GM12891 (cell line): Measurements from ENCODE around the gene TBC1D10B.

Source experiments
- POLR2A ChIP-seq: IDR thresholded peaks from 2 replicates; pipeline ENCODE4 v1.6.1; 2011; ENCODE audit warnings: low read depth, low read length, control low read depth
- POLR2AphosphoS5 ChIP-seq: IDR thresholded peaks from 2 replicates; pipeline ENCODE4 v1.6.1; 2011; ENCODE audit warnings: low read depth, low read length, control low read depth
- POU2F2 ChIP-seq: IDR thresholded peaks from 2 replicates; pipeline ENCODE4 v1.6.1; 2011; ENCODE audit warnings: low read depth, mild to moderate bottlenecking, control low read depth, low read length, moderate library complexity
- SPI1 ChIP-seq: IDR thresholded peaks from 2 replicates; pipeline ENCODE4 v1.6.1; 2011; ENCODE audit warnings: low read depth, low read length, control low read depth
- TAF1 ChIP-seq: IDR thresholded peaks from 2 replicates; pipeline ENCODE4 v1.6.1; 2011; ENCODE audit warnings: low read depth, low read length, control low read depth

DNA sequence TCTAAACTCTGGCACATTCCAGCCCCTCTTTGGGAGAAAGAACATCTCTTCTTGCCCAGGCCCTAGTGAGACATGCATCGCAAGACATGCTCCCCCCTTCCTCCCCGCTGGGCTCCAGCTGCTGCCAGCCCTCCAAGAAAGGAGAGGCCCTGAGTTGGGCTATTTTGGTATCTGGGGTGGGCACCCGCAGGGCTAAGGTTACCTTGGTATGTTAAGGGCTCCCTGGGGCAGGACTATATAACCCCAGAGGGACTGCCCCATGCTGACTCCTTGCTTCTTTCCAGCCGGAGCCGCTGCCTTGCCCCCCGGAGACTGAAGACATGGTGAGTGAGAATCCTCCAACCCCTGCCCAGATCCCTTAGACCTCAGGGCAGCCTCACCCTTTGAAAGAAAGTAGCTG is 4.2 kb upstream of the TBC1D10B start, which contains the start of gene MYL11:
- no peak for TF ChIP-seq POLR2AphosphoS5
- TF ChIP-seq TAF1: no peak
- TF ChIP-seq POLR2A: no peak
- no peak for TF ChIP-seq SPI1
- no peak for TF ChIP-seq POU2F2
